HG03039 (cell line): ENCODE data around the gene SCT.

Experiments
- ATAC-seq: cut with Tn5 transposase; IDR thresholded peaks from one replicate; pipeline ENCODE4 v1.9.1; 2021; ENCODE audit warnings: mild to moderate bottlenecking, moderate library complexity; ENCODE audit not compliant: unreplicated experiment

Gene SCT

GRCh38 chr11:611001-611996 lies 15.7 kb downstream of the SCT start:
- ATAC-seq, result no peak

GRCh38 chr11:610146-610801 lies 16.7 kb downstream of the SCT start:
- ATAC-seq, result no peak

DNA sequence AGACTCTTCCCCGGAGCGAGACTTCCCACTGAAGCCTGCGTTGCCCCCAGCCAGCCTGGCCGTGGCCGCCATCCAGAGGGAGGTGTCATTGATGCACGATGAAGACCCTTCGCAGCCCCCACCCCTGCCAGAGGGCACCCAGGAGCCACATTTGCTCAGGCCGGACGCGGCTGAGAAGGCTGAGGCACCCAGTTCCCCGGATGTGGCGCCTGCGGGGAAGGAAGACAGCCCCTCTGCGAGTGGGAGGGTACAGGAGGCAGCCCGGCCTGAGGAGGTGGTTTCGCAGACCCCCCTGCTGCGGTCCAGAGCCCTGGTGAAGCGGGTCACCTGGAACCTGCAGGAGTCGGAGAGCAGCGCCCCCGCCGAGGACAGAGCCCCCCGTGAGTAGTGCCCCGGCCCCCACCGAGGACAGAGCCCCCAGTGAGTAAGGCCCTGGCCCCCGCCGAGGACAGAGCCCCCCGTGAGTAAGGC lies 17.6 kb downstream of the SCT start:
- ATAC-seq, result no peak

DNA sequence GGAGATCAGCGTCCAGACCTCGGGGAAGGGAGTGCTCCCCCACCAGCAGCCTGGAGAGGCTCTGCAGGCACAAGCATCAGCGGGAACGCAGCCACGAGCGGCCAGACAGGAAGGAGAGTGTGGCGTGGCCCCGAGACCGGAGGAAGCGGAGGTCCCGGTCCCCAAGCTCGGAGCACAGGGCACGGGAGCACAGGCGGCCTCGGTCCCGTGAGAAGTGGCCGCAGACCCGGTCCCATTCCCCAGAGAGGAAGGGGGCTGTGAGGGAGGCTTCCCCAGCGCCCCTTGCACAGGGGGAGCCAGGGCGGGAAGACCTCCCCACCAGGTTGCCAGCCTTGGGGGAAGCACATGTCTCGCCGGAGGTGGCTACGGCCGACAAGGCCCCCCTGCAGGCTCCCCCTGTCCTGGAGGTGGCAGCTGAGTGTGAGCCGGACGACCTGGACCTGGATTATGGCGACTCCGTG lies 18.2 kb downstream of the SCT start:
- no peak for ATAC-seq

GRCh38 chr11:607971-608659 lies 18.9 kb downstream of the SCT start:
- no peak for ATAC-seq

- no peak for ATAC-seq
Observed at GRCh38 chr11:607020-607780, 19.8 kb downstream of the SCT start.

GRCh38 chr11:606245-606644 lies 20.7 kb downstream of the SCT start:
- no peak for ATAC-seq

- no peak for ATAC-seq
Observed at GRCh38 chr11:605286-606129, 21.5 kb downstream of the SCT start.

DNA sequence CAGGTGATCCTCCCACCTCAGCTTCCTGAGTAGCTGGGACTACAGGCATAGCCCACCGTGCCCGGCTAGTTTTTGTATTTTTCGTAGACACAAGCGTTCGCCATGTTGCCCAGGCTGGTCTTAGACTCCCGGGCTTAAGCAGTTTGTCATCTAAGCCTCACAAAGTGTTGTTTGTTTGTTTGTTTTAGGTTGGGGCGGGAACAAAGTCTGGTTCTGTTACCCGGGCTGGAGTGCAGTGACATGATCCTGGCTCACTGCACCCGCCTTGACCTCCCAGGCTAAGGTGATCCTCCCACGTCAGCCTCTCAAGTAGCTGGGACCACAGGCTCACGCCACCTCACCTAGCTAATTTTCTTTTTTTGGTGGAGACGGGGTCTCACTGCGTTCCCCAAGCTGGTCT lies 23.8 kb downstream of the SCT start:
- ATAC-seq, result no peak

DNA sequence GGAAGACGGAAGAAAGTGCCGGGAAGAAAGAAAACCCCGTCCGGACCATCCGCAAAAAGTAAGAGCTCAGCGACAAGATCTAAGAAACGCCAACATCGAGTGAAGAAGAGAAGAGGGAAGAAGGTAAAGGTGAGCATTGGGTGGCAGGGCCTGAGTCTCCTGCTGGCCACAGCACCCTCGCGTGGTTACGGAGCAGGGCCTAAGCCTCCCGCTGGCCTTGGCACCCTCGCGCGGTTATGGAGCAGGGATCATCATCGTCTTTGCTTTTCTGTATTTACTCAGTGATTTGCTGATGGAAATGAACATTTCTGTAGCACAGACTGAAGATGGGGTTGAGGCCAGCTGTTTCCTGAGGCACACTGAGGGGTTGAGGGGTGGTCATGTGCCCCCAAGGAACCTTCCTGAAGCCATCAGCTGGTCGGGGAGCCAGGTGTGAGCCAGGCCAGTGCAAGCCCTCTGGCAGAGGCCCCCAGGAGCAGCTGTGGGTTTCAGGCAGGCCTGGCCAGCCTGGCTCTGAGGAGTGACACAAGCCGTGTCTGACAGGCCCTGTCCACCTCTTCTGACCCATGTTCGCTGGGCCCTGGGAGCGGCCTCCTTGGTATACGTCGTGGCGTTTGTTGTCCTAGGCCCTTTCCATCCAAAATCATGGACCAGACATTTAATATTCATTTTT lies 25.3 kb downstream of the SCT start:
- ATAC-seq, result no peak

GRCh38 chr11:598005-598680 lies 28.8 kb downstream of the SCT start:
- ATAC-seq, result no peak

GRCh38 chr11:597166-597725 lies 29.7 kb downstream of the SCT start:
- no peak for ATAC-seq

DNA sequence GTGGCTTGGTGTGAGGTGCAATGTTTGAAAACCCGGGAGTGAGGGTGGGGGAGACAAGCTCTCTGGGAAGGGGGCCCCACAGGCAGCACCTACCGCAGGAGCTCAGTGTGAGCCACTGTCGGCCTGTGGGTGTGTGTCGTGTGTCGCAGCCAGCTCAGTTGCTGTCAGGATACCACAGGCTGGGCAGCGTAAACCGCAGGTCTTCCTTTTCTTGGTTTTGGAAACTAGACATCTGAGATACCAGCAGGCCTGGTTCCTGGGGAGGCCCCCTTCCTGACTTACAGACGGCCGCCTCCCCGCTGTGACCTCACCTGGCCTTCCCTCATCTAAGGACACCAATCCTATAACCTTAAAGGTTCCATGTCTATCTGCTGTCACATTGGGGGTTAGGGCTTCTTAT lies 30.6 kb downstream of the SCT start:
- ATAC-seq, result no peak

GRCh38 chr11:595400-595799 lies 31.6 kb downstream of the SCT start:
- no peak for ATAC-seq

GRCh38 chr11:593347-593746 lies 33.6 kb downstream of the SCT start:
- no peak for ATAC-seq

DNA sequence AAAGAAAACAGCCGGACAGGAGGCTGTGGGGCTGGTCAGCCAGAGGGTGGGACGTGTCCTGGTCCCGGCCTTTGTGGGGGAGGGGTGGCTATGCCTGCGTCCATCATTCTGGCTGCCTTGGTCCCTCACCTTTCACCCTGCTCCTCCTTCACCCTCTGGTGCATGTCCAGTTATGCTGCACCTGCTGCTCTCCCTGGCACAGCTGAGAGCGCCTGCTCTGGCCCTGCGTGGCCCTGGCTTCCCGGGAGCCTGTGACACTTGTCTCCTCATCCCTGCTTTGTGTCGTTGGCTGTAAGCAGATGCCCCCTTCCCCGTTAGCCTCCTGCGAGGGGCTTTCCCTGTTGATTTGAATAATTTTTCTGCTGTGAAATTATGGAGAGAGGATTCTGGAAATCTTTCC lies 34.1 kb downstream of the SCT start:
- no peak for ATAC-seq

- ATAC-seq, result no peak
Observed at GRCh38 chr11:592501-592900, 34.5 kb downstream of the SCT start.

DNA sequence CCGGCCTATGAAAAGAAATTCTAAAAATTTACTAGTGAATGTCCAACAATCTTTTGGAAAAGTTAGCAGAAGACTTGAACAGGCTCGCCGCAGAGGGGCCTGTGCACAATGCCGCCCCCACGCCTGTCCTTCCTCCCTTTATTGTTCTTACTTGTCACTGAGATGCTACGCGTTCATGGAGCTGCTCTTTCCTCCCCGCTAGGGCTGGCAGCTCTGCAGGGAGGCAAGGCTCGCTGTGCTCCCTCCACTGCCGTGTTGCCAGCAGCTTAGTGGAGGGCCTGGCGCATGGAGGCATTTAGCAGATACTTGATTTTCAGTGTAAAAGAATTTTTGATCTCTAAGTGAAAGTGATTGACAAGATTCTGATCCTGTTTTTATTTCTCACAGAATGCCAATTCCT lies 36.0 kb downstream of the SCT start:
- ATAC-seq, result no peak
